NCI-H187 treated with DMSO at 0.1 percent for 48 hours (cell line): ENCODE measurements around the gene CLMN.

Experiments used
- DNase-seq: peaks from one replicate; lab custom pipeline; 2025; lab: John Stamatoyannopoulos, UW

The CLMN gene

DNA sequence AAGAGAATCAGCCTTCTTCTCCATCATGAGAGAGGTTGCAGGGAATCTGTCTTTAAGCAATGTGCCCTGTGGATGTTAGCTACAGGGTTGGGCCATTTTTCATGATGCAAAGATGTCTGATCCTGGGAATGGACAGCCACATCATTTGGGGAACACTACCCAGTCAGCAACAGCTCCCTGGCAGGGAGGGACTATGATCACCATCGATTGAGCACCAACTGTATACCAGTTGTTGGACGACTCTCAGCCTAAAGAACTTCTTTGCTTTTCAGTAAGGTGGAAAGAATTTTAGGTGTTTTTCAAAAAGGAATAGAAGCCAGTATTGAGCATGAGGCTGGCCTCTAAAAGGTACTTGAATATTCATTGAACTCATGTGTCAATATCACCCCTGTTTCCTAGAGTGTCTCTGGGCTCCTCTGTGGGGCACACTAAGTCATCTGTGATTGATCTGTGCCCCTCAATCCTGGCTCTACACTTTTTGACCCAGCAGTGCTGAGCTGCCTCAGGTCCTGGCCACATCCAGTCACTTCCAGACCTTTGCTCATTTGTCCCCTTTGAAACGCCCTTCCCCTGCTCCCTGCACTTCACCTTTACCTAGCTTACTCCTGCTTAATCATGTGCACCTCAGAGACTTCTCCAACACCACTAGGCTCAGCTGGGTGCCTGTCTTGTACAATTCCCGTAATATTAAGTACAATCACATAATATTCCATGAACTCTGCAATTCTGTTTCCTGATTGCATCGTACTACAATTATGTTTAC, 2.2 kb upstream of the CLMN start:
- no peak for DNase-seq

DNA sequence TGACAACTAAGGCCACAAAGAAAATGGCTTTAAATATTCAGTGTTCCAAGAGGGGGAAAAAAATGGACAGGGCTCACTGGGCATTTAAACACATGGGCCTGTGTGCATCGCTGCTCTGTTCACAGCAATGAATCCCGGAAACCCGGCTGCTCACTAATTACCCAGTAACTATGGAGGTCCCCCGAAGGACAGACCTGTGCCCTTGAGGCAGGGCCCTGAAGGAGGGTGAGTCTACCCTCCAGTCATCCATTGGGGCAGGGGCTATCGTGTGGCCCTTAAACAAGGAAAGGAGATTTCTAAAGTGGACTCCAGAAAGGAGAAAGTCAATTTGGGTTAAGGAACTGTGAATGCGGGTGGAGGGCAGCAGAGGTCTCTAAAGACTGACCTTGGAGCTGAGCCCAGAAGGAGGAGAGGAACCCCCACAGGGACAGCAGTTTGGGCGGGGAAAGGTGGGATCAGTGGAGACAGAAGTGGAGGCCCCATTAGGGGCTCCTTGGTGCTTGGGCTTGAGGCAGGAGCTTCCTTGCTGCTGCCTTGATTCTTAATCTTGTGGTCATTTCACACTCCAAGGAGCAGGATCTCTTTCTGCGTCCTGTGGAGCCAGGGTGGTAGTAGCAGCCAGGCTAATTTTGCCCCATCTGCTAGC, 1.4 kb upstream of the CLMN start:
- no peak for DNase-seq

DNA sequence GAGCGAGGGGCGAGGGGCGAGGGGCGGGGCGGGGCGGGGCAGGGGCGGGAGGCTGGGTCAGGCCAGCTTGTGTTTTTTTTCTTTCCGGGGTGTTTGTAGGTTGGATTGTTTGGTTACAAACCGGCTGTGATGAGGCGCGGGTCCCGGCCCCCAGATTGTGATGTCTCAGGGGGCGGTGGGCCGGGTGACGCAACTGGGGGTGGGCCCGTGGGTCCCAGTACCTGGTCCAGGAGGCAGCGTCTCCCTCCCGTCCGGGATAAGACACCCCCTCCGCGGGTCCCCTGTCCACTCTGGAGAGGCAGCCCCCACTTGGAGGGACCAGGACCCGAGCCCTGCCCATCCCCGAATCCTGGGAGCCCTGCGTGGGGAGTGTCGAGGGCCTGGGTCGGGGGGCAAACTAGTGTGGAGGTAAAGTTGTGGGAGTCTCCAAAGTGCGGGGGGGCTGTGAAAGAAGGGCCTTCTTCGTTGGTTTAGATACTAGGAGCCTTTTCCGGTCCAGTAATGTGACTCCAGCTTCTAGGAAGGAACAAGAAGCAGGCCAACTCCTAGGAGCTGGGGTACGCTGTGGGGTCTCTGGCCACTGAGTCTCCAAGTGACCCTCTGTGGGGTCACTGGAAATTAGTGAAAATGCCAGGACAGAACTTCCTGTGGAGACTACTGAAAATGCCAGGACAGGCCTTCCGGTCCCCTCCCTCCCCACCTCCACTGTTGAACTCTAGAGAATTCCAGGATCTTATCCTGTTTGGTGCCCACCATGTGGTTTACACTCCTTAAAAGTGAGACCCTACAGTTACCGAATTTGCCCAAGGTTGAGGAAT, 579 bp upstream of the CLMN start:
- no peak for DNase-seq

DNA sequence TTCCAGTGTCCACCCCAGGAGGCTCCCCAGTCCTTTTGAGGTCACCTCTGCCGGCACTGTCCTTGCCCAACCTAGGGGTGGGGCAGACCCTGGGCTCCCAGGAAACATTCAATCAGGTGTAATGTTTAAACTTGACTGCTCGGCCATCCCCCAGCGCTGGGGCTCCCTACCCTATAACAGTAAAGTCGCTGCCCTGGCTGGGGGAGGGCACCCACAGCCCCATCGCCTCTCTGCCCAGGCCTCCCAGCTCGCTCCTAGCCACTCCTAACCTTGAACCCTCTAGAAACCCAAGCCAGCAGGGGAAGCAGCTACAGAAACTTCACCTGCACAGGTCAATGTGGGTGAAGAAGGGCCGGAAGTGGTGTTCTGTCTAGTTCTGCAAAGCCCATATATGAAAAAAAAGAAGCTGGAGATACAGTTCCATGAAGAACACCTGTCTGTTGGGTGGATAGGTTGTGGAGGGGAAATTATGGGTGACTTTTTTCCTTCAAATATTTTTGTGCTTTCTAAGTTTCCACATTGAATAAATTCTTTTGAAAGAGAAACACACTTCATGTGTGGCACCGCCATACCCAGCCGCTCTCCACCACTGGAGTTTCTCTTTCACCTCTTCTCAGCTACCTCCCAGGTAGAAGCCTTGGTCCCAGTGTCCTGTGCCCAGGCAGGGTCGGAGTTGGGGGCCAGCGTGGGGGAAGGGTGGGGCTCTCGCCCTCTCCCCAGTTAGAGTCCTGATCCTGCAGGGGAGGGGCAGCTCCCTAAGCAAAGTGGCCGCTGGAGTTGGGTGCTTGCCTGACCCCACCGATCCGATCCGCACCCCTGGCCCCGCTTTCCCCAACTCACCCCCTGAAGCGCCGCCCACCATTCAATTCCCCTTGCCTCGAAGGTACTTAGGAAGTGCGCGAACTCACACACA, 1.1 kb downstream of the CLMN start:
- no peak for DNase-seq

DNA sequence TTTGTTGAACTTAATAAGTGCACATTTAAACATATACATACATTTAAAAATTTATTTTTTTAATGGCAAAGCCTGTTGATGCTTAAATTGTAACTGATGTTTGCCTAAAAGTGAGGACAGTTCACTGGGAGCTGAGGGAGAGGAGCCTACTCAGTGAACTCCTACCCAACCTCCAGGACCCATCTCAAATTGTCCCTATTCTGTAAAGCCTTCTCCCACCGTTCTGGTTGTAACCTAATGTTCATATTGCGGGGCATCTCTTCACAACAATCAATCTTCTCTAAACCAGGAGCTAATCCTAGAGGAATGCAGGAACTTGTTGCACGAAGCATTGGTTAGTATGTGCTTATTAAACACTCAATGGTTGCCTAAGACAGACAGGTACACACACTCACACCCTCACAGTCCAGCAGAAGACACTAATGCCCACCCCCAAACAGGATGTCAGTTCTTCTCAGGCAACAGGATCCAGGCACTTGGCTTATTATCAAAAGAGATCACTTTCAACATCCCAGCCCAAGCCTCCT, 1.8 kb downstream of the CLMN start:
- no peak for DNase-seq

DNA sequence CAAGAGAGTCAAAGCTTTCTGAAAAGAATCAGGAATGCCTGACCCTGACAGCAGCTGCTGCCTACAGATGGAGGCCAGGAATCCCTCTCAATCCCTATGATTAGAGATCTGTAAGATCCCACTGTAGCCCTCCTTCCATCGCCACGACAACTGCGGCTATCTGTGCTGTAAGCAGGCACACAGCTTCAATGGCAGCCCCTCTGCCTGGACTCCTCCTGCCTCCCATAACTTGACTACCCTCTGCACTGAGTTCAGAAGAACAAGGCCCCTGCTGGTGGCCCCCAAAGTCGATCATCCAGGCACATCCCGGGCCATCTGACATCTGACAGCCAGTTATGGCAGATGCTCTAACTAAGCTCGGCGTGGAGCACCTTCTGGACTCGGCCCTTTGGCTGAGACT, 2.9 kb downstream of the CLMN start:
- DNase-seq = no peak

DNA sequence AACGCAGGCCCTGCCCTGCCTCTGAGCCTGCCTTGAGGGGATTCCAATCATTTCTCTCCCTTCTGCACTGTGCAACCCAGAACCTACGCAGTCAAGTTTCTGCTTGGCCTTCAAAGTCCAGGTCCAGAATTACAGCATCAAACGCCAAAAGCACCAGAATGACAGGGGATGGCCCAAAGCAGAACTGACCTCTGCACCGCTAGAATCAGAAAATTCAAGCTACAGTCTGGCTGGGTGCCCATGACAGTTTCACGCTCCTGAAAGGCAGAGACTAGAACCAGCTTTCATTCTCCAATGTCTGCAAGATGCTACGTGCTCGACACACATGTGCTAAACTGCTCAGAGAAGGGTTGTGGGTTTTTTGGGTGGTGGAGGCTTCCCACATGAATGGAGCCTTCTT, 4.1 kb downstream of the CLMN start:
- DNase-seq = no peak

DNA sequence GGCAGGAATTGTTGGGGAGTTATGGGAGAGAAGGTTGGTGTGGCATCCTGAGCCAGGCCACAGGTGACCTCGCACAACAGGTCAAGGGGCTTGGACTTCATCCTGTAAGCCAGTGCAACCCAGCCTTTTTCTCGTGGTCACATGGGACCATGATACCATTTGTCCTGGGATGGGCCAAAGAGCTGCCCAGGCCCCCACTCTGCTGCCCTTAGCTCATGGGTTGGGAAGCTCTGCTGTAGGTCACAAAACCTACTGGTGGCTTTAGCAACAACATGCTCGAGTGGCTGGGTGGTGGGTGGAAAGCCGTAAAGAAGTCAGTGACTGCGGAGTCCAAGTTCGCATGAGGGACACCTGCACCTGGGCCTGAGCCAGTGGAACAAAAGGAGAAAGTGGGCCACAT, 4.6 kb downstream of the CLMN start:
- DNase-seq = no peak

DNA sequence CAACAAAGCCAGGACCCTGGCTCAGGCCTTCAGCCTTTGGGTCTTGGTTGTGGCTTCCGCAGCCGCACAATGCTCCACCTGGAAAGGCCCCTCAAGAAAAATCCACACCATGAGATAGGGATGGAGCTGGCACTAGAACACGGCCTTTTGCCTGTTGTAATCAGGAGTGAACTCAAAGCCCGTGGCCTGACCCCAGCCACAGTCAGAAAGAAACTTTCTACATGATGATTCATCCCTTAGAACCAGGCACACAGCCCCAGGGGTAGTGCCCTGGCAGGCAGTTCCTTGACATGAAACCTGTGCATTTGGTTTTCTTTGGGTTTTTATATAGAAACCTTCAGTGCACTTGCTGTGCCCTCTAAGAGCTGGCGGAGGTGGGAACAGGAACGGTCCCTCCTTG, 5.1 kb downstream of the CLMN start:
- DNase-seq = no peak

DNA sequence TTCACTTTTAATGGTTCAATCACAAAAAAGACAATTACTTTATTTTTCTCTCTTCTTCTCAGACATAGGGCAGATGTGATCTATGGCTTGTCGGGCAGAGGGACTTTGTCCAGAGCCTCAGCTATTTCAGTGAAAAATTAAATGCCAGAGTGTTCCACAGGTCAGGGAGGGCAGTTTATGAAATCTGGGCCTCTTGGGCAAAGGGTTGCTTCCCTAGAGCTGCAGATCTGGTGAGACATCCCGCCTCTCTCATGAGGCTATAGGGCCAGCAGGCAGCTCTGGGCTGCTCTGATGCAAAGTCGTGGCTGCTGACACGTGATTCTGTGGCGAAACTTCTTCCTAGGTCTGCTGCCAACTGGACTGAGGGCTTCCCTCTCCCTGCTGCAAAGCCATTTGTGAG, 6.0 kb downstream of the CLMN start:
- DNase-seq = no peak

DNA sequence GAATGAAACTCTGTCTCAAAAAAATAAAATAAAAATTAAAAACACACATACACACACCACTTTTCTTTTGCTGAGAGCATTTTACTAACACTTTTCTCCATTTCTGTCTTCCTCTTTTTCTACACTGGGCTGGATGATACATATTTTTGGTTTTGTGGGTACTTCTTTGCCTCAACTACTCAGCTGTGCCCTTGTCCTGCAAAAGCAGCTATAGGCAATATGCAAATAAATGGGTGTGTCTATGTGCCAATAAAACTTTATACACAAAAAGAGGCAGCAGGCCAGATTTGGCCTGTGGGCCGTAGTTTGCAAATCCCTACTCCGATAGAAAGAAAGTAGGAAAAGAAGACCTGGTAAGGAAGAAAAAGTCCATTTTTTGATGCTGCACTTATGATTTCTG, 6.5 kb downstream of the CLMN start:
- no peak for DNase-seq

DNA sequence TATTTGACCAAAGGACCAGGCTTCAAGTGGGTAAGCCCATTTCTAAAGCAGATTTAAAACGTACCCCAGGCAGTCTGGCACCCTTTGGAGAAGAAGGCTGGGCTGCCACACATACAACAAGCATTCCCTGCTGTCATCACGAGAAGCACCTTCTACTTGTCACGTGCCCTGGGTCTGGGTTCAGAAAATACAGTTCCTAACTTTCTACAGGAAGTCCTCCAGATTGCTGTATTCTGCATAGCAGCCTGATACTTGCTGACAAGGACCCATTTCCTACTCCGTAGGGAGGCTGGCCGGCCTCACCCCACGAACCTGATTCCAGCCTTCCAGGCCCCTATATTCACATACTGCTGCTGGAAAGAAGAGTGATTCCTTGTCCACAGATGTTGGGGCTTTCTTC, 7.4 kb downstream of the CLMN start:
- DNase-seq = no peak

DNA sequence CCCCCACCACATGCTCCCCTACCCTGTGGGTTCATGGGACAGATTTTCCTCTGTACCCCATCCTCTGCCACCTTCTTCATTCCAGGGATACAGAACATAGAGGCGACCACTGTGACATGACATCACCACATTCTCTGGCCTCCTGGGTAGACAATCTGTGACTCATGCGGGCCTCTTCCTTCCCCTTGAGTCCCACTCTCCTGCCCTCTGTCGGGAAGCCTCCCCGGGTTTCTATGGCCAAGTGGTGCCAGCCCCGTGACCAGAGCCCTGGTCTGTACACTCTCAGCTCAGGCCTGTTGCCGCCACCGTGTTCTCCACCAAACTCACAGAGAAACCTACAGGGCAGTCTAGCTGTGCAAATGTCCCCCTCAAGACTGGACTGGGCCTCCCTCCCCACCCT, 8.0 kb downstream of the CLMN start:
- no peak for DNase-seq

DNA sequence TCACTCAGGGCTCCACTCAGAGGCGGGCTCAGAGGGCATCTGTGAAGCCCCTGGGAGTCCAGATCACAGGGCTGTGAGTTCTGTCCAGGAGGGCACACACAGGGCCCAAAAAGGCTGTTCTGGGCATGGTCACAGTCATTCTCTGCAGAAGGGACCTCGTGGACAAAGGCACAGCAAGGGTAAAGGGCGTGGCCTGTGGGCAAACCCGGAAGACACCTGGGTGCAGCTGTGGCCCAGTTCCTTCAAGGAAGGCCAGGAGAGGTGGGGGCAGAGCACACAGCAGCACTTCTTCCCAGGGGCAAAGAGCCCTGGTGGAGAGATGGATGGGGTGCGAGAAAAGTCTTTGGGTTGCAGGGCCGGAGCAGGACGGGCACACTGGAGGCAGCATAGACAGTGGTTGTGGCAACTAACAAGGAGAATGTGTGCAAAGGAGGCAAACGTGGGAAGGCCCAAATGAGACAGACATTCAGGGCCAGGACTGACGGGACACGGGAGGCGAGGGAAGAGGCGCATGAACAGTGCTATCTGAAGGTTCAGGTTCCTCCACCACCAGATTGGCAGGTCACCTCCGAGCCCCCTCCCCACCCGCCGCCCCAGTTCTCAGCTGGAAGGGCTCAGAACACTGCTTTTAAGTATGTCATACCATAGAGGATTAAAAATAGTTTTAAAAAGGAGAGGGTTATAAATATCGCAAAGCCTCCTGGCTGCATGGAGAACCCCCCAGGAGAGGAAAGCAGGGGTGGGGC, 8.9 kb downstream of the CLMN start:
- DNase-seq = no peak

DNA sequence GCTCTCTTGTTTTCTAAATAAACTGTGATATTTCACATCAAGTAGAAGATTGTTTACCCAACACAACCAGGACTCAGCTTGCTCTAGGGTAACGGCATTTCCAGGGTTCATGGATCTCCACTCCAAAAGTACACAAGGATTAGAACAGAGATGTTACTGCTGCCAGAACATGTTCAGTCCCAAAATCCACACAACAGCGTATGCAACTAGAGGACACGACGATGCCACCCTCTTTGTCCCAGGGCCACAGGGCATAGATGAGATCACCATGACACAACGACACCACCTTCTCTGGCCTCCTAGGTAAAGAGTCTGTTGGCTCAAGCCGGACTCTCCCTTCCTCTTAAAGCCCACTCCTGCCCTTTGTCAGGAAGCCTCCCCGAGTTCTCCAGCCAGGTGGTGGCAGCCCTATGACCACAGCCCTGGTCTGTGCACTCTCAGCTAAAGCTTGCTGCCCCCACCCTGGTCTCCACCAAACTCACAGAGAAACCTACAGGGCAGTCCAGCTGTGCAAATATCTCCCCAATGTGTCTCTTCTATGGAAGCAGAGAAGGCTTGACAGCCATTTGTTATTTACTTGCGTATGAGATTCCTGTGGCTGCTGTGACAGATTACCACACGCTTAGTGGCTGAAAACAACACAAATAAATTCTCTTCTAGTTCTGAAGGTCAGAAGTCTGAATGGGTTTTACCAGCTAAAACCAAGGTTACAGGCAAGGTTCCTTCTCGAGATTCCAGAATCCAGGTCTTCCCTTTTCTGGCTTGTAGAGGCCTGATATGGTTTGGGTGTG, 10.3 kb downstream of the CLMN start:
- DNase-seq = no peak

DNA sequence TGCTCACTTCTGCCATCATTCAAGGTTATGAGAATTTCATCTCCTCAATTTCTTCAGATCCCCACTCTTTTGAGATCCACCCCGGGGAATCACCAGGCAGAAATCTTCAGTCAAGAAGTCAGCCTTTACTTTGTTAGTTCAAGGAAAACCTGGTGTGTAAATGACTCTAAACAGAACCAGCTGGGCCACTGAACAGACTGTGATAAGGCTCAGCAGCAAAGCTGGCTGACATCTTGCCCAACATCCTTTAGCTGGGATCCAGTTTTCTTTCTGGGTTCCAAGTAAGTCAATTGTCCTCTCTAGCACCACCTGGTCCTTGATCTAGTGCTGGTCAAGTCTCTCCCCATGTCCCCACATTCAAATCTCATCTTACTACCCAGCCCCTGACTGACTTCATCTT, 11.6 kb downstream of the CLMN start:
- no peak for DNase-seq

DNA sequence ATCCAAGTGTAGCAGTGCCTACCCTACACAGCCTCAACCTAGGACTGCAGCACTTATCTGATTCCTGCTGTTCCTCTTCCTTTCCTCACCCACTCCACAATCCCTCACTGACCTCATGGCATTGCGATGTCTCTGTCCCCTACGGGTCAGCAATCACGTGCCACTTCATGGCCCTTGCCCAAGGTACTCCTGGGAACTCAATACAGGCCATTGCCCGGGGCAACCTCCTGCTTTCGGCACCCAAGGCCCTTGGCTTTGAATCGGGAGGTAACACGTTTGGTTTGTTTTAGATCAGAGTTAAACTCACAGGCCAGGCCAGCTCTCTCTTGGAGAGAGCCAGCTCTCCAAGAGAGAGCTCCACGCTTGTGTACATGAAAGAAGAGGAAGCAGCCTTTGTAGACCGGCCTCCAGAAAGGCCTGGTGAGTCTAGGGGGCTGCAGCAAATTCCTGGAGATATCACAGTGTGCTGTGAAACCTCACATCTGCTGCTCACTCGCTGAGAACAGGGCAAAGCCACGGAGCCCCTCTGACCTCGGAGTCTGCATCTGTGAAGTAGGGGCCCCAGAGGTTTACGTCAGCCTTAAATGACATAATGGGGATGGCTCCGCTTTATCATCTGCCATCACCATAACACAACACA, 12.2 kb downstream of the CLMN start:
- DNase-seq = no peak

DNA sequence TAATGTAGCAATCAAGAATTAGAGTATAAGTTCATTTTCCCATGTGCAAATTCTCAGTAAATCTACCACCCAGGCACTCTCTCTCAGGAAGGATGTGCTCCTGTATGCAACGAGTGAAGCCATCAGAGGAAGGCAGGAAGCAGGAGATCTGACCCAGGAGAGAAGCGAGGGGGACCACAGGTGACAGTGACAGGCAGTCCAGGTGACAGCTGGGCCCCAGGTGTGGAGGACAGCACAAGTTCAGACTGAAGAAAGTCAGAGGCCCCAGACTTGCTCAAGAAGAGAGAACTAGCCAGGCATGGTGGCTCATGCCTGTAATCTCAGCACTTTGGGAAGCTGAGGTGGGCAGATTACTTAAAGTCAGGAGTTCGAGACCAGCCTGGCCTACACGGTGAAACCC, 13.8 kb downstream of the CLMN start:
- no peak for DNase-seq

DNA sequence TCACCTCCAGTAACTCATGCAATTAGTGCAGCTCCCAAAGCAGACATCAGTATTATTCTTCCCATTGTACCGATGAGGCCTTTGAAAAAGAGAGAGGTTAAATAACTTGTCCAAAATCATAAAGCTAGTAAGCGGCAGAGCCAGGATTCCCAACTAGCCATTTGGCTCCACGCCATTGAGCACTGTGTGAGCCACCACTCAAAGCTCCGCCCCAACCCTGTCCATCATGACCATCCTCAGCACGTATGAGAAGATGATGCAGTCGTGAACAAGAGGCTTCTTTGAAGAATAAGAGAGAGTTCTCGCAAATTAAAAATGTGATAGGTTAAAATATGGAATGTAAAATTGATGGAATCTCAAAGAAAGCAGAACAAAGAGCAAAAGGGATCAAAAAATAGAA, 14.6 kb downstream of the CLMN start:
- DNase-seq = no peak

DNA sequence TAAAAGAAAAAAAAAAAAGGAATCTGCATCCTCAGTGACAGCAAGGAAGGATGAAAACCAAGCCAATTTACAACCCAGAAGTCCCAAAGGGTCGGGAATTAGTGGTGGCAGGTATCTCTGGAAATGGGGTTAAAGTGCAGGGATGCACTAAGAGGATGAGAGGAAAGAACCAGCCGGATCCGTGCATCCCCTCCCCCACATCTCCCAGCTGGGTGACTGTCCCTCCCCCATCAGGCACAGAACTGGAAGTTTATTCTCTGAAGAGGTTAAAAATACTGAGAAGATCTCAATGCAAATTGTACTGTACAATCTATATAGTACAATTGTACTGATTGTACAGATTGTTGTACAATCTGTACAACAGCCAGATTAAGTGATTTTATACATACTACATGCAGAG, 15.4 kb downstream of the CLMN start:
- DNase-seq = no peak
